ENCODE data around the gene OPN1SW. TPM values are rescaled to one million over a fixed set of nuclear protein-coding genes. Genes with fewer than 3 reads are reported as not detected.

The OPN1SW gene
- total RNA-seq, result not detected

- no peaks in the 10 kb centered on the region for H3K9me3 ChIP-seq
Observed at GRCh38 chr7:128775744-128776474, at the start of gene OPN1SW. OPN1SW (minus strand) TSS chr7:128775794; CDS start chr7:128775781, 13 bp downstream.

DNA sequence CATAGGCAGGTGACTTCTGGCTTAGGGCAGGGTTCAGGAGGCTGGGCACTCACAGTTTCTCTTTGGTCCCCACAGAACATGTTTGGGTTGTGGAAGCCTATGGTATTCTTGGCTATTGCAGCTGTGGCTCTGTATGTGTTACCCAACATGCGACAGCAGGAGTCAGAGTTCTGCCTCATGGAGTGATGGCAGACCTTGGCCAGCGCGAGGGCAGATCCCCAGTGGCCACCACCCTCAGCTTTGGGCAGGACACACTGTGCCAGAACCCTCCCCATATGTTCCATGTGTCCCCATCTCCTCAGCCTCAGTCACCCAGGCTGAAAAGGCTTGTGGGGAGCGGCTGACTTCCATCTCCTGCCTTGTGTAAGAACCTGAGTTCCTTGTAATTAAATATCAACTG lies 46.1 kb upstream of the OPN1SW start:
- Histone ChIP-seq H3K9me3 (no peaks in the 10 kb centered on the region), H3K4me1 (no peaks in the 10 kb centered on the region), H3K27me3 (no peaks in the 10 kb centered on the region), H3K4me3 (no peak overlapping the region), H3K27ac (no peak overlapping the region), H3K36me3 (replicated peaks in 1 of 2; ENCODE audit: insufficient read depth in 1 of 2, low read depth in 2 of 2) (no peaks in the 10 kb centered on the region)
- no peak for ATAC-seq
- DNase-seq, result no peak
- WGBS, 2 donors, result 93% methylated on average over 4 of the region's 4 CpGs; no CpG with 5 or more reads in 1 of the 2 donors
- intact Hi-C loops (cut with DNase I), result no loop called here
- TF ChIP-seq POLR2A (IDR thresholded peaks at IDR 0.05), result no peak
- TF ChIP-seq CTCF (IDR thresholded peaks at IDR 0.05), result no peak

More at GRCh38 chr7:128775744-128776474, at the start of gene OPN1SW:
- TF ChIP-seq CTCF (IDR thresholded peaks at IDR 0.05), result no peak
- no peak for TF ChIP-seq POLR2A (IDR thresholded peaks at IDR 0.05)
- intact Hi-C loops (cut with DNase I), result no loop called here
- no peak for ATAC-seq
- Histone ChIP-seq H3K27me3 (no peaks in the 10 kb centered on the region), H3K27ac (no peak within 1 kb of the TSS), H3K36me3 (replicated peaks in 1 of 2; ENCODE audit: insufficient read depth in 1 of 2, low read depth in 2 of 2) (peaks cover 0 to 4% of the 10 kb centered on the region in 2 donors), H3K4me3 (no peak within 1 kb of the TSS), H3K4me1 (peaks cover under 1% of the 10 kb centered on the region)
- WGBS, 2 donors, result 97 to 99% methylated on average over 4 of the region's 4 CpGs
- no peak for DNase-seq

GRCh38 chr7:128818694-128819093 lies 43.1 kb upstream of the OPN1SW start:
- Histone ChIP-seq H3K36me3 (replicated peaks in 1 of 2; ENCODE audit: insufficient read depth in 1 of 2, low read depth in 2 of 2) (no peaks in the 10 kb centered on the region), H3K4me1 (peaks cover 7% of the 10 kb centered on the region), H3K27me3 (no peaks in the 10 kb centered on the region), H3K9me3 (no peaks in the 10 kb centered on the region), H3K4me3 (no peak overlapping the region), H3K27ac (no peak overlapping the region)
- ATAC-seq (no peak), DNase-seq (no peak)
- TF ChIP-seq POLR2A (IDR thresholded peaks at IDR 0.05), result no peak
- TF ChIP-seq CTCF (IDR thresholded peaks at IDR 0.05), result no peak
- intact Hi-C loops (cut with DNase I), result no loop called here
- 86 to 92% methylated on average over 3 of the region's 3 CpGs for WGBS, 2 donors

DNA sequence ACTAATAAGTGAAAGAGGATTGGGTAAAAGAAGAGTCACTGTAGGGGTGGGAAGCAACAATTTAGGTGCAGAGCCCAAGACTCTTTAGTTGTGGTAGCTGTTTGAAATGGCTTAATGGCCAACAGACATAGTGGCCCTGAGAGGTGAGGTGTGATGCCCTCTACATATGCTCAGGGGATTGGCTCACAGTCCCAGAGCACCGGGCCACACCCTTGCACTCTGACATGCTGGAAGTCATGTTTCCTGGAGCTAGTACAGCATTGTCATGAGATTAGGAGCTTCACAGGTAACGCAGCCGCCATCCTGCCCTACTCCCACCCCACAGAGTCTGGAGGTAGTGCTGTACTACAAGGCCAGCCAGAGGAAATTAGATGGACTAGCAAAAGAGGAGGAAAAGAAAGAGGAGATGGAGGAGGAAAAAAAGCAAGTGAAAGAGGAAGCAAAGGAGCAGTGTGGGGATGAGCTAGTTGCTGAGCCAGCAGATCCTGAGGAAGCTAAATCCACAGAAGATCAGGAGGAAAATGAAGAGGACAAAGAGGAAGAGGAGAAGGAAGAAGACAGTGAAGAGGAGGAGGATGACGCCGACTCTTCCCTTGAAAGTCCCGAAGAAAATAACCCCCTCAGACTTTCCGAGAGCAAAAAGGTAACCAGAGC lies 39.8 kb upstream of the OPN1SW start:
- DNase-seq, result no peak
- ATAC-seq, result no peak
- Histone ChIP-seq H3K27me3 (no peaks in the 10 kb centered on the region), H3K4me1 (peaks cover 18% of the 10 kb centered on the region), H3K4me3 (no peak overlapping the region), H3K36me3 (replicated peaks in 1 of 2; ENCODE audit: insufficient read depth in 1 of 2, low read depth in 2 of 2) (no peaks in the 10 kb centered on the region), H3K27ac (no peak overlapping the region), H3K9me3 (no peaks in the 10 kb centered on the region)
- intact Hi-C loops (cut with DNase I), result no loop called here
- no peak for TF ChIP-seq CTCF (IDR thresholded peaks at IDR 0.05)
- TF ChIP-seq POLR2A (IDR thresholded peaks at IDR 0.05), result no peak
- 89 to 92% methylated on average over 7 of the region's 7 CpGs for WGBS, 2 donors
